A549 (cell line): ENCODE measurements around the gene TEN1. TPM values are rescaled to one million over a fixed set of nuclear protein-coding genes. Genes with fewer than 3 reads are reported as not detected.

Experiments
- ATAC-seq, 2 experiments: fragments of 200-7000 bp in 1 of 2; fragments of >200 bp in 1 of 2; cut with Nextera tagmentation in 1 of 2; cut with Tn5 transposase in 1 of 2; 3 replicates each; pipeline versions ENCODE4 v1.8.0 to v1.9.1; 2018 to 2020; ENCODE audit warnings: mild to moderate bottlenecking in 1 of 2, moderate library complexity in 1 of 2
- CTCF ChIA-PET: fragments of 300-600 bp; sonication (Branson Sonifier 250); formaldehyde crosslinking; extraction: SDS; loops from one replicate; lab custom pipeline; 2021; ENCODE audit warnings: antibody characterized with exemption, inconsistent platforms; lab: Yijun Ruan, JAX
- POLR2A ChIA-PET: fragments of 350-600 bp; formaldehyde crosslinking; extraction: SDS; loops from one replicate; lab custom pipeline; 2021; ENCODE audit warnings: antibody characterized with exemption, inconsistent platforms; lab: Yijun Ruan, JAX
- DNase-seq, 2 experiments: peaks; one replicate each; pipeline versions ENCODE4 v3.0.0 to v3.0.0-alpha.2; 2011 to 2016; ENCODE audit warnings: low read depth in 1 of 2, low spot score in 1 of 2
- FAIRE-seq: peaks from 2 replicates; lab custom pipeline; 2011; peaks lifted over from hg19 to GRCh38; lab: Jason Lieb, UNC
- H3K27ac ChIP-seq, 2 experiments: fragments of >200 bp; sonication (Bioruptor Twin); formaldehyde crosslinking; 3 replicates each; pipeline ENCODE4 v1.5.1; 2016 to 2017
- H3K4me1 ChIP-seq: fragments of >200 bp; sonication (Bioruptor Twin); formaldehyde crosslinking; 3 replicates; pipeline ENCODE4 v1.6.1; 2016
- H3K4me2 ChIP-seq: fragments of >200 bp; sonication (Bioruptor Twin); formaldehyde crosslinking; 3 replicates; pipeline ENCODE4 v1.6.1; 2016
- H3K4me3 ChIP-seq: fragments of >200 bp; sonication (Bioruptor Twin); formaldehyde crosslinking; 3 replicates; pipeline ENCODE4 v1.5.1; 2016
- H3K9me3 ChIP-seq: fragments of >200 bp; sonication (Bioruptor Twin); formaldehyde crosslinking; 3 replicates; pipeline ENCODE4 v1.6.1; 2016
- CEBPB ChIP-seq, 2 experiments: fragments of >200 bp in 1 of 2; sonication (Bioruptor Twin) in 1 of 2; formaldehyde crosslinking in 1 of 2; IDR thresholded peaks; 2 replicates each; pipeline ENCODE4 v1.6.1; 2012 to 2016
- EHF ChIP-seq: fragments of 250-450 bp; sonication (Bioruptor Pico); IDR thresholded peaks from 2 replicates; pipeline ENCODE4 v1.5.0; 2020; ENCODE audit warnings: mild to moderate bottlenecking
- FOSB ChIP-seq: fragments of 250-450 bp; sonication (Bioruptor Pico); IDR thresholded peaks from 2 replicates; pipeline ENCODE4 v1.5.0; 2020; ENCODE audit warnings: mild to moderate bottlenecking, moderate library complexity
- FOSL2 ChIP-seq, 2 experiments: fragments of 450-650 bp in 1 of 2; fragments of >200 bp in 1 of 2; sonication (Bioruptor Twin) in 1 of 2; formaldehyde crosslinking; IDR thresholded peaks; 2 replicates each; pipeline versions ENCODE4 v1.5.0 to v1.6.1; 2016 to 2020; ENCODE audit warnings: mild to moderate bottlenecking in 1 of 2, moderate library complexity in 1 of 2
- FOXS1 ChIP-seq: fragments of 250-450 bp; sonication (Bioruptor Pico); IDR thresholded peaks from 2 replicates; pipeline ENCODE4 v1.5.0; 2020; ENCODE audit warnings: mild to moderate bottlenecking, moderate library complexity
- HOXB13 ChIP-seq: fragments of 250-450 bp; sonication (Bioruptor Pico); IDR thresholded peaks from 2 replicates; pipeline ENCODE4 v1.5.0; 2020; ENCODE audit warnings: low read depth, mild to moderate bottlenecking, moderate library complexity
- HOXB5 ChIP-seq: fragments of 250-450 bp; sonication (Bioruptor Pico); IDR thresholded peaks from 2 replicates; pipeline ENCODE4 v1.5.0; 2020; ENCODE audit warnings: mild to moderate bottlenecking, moderate library complexity
- MYC ChIP-seq: IDR thresholded peaks from 2 replicates; pipeline ENCODE4 v1.6.1; 2012; ENCODE audit warnings: mild to moderate bottlenecking, inconsistent platforms, low read length, improper control_type of control experiment, borderline replicate concordance
- RCOR1 ChIP-seq: fragments of 150-350 bp; IDR thresholded peaks from 2 replicates; pipeline ENCODE4 v1.6.1; 2014; ENCODE audit warnings: antibody characterized with exemption, low read length, low read depth
- RNF2 ChIP-seq: fragments of 200-600 bp; sonication (generic); IDR thresholded peaks from 2 replicates; pipeline ENCODE4 v1.6.1; 2016; ENCODE audit warnings: low read depth, mild to moderate bottlenecking, antibody characterized with exemption, moderate library complexity, borderline replicate concordance
- SREBF2 ChIP-seq: fragments of 450-650 bp; IDR thresholded peaks from 2 replicates; pipeline ENCODE4 v1.6.1; 2014; ENCODE audit warnings: mild to moderate bottlenecking, moderate library complexity
- WGBS: methylation state at CpG from one replicate; pipeline ENCODE4 v1.1.6; 2017; ENCODE audit errors: missing lambda C conversion rate; 5-methylcytosine and 5-hydroxymethylcytosine counted together
- polyA plus RNA-seq, 4 experiments: library from polyadenylated mRNA; depleted of rRNA in 3 of 4; stranded (reverse); fragments of >200 nt; fragmentation: RNase III in 1 of 4; extraction: RNeasy Plus Mini Kit Qiagen cat#74134 plus additional on column Dnase treatment in 1 of 4; gene quantifications; 2 replicates in 3 of 4; 3 replicates in 1 of 4; pipeline ENCODE4 v1.2.3, GENCODE V29; 2011 to 2017
- TF ChIP-seq, protein P1 (sequence below): fragments of 250-450 bp; sonication (Bioruptor Pico); IDR thresholded peaks from 2 replicates; pipeline ENCODE4 v1.5.0; 2020; ENCODE audit warnings: low read depth, mild to moderate bottlenecking, moderate library complexity
- TF ChIP-seq, protein P2 (sequence below): IDR thresholded peaks from 2 replicates; pipeline ENCODE4 v1.6.1; 2012

Gene TEN1
- polyA plus RNA-seq, 2 of the 4 experiments (the other 2 are of a cell fraction), result 11.8 to 15.7 TPM

DNA sequence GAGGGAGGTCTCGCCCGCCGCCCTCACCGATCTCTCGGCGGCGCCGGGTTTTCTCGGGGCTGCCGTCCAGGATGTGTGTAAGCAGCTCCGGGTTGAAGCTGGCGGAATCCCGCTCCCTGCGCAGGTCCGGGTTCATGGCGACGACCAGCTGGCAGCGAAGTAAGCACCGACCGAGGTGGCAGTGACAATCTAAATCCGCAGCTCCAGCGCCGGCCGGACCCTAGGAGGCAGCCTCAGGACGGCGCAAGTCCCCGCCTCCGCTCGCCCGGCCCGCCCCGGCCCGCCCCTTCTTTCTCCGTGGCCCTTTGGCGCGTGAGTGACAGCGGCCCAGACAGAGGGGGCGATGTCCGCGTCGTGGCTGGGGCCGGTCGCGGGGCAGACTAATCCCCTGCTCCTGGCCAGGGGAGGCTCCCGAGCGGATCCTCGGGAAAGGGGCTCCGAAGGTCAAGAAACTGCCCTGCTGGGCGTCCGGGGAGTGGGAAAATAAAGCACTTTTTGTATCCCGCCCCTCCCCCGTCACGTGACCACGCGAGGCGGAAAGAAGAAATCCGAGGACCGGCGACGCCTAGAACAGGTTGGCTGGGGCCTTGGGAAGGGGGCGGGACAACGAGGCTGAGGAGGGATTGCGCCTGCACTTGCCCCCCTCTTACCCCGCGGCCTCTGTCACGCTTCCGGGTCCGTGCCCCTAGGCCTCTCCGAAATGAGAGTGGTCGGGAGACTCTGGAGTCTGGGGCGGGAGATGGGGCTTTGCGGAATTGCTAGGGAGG lies at the start of gene TEN1, which contains the start of gene ACOX1 (continued):
- TF ChIP-seq, protein P1, sequence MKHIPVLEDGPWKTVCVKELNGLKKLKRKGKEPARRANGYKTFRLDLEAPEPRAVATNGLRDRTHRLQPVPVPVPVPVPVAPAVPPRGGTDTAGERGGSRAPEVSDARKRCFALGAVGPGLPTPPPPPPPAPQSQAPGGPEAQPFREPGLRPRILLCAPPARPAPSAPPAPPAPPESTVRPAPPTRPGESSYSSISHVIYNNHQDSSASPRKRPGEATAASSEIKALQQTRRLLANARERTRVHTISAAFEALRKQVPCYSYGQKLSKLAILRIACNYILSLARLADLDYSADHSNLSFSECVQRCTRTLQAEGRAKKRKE, result no peak
- no peak for TF ChIP-seq FOSL2 (IDR thresholded peaks at IDR 0.05)
- TF ChIP-seq FOSL2 (CRISPR knock-in tag; IDR thresholded peaks at IDR 0.05), result no peak

DNA sequence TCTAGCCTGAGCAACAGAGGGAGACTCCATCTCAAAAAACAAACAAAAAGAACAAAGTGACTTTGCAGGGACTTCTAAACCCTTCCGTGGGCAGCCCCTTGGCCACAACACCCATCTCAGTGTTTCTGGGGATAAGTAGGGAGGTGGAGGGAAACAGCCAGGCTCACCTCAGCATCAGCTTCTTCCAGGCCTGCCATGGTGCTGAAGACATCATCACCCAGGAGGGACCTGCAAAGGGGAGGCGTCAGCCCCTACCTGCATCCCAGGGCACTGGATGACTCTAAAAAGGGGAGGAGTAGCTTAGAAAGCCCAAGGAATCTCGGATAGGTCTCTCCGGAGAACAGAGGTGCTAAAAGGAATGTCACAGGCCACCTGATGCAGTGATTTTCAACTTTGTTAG lies 48.0 kb upstream of the TEN1 start:
- ChIA-PET CTCF (interaction anchor here (1.0 to 6.3 kb wide), 3 partner anchors 20 to 31 kb away, joined by 3 to 37 read pairs (median 15); partner anchors contain the start of gene MRPL38), POLR2A (no interaction called here)
- Histone ChIP-seq H3K4me1 (no peaks in the 10 kb centered on the region), H3K4me2 (no peak overlapping the region), H3K27ac (no peak overlapping the region), H3K4me3 (no peak overlapping the region), H3K9me3 (no peaks in the 10 kb centered on the region)
- ATAC-seq, result no peak
- 87% methylated on average over 4 of the region's 4 CpGs for WGBS
- FAIRE-seq, result no peak
- DNase-seq, result no peak
- TF ChIP-seq EHF (CRISPR knock-in tag) (no peak), HOXB13 (CRISPR knock-in tag) (no peak)
- TF ChIP-seq, all 56 proteins: peak for 0

DNA sequence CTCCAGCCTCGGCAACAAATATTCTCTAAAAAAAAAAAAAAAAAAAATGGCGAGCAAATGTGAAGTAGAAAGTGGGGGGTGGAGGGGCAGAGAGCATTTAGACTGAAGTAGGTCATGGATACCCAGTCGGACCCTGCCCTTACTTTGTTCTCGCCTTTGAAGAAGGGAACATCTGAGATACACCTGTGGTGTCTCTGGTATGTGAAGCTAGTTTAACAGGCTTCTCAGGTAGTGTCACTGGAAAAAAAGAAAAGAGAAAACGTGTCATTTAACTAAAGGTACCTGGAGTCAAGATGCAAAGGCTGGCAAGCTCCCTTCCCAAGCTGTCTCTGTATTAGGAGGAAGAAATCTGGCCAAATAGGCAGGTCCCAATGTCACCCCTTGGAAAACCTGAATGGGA lies 46.2 kb upstream of the TEN1 start:
- no peak for TF ChIP-seq FOSB (CRISPR knock-in tag)
- TF ChIP-seq SREBF2, result no peak
- no peak for TF ChIP-seq RNF2
- no peak for TF ChIP-seq CEBPB (IDR thresholded peaks at IDR 0.05)
- no peak for TF ChIP-seq HOXB13 (CRISPR knock-in tag)
- no peak for TF ChIP-seq RCOR1
- TF ChIP-seq, protein P2, sequence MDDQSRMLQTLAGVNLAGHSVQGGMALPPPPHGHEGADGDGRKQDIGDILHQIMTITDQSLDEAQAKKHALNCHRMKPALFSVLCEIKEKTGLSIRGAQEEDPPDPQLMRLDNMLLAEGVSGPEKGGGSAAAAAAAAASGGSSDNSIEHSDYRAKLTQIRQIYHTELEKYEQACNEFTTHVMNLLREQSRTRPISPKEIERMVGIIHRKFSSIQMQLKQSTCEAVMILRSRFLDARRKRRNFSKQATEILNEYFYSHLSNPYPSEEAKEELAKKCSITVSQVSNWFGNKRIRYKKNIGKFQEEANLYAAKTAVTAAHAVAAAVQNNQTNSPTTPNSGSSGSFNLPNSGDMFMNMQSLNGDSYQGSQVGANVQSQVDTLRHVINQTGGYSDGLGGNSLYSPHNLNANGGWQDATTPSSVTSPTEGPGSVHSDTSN, result no peak

DNA sequence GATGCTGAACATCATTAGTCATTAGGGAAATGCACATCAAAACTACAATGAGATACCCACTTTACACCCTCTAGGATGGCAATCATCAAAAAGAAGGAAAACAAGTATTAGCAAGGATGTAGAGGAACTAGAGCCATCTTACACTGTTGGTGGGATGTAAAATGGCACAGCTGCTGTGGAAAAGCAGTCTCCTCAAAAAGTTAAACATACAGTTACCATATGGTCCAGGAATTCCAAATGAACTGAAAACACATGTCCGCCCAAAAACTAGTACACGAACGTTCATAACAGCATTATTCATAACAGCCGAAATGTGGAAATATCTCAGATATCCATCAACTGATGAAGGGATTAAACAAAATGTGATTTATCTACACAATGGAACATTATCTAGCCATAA lies 45.2 kb upstream of the TEN1 start:
- ChIA-PET CTCF (interaction anchor here (0.6 to 3.6 kb wide), 5 partner anchors 13 to 80 kb away, joined by 3 to 13 read pairs (median 5); partner anchors contain the start of gene MRPL38), POLR2A (no interaction called here)
- FAIRE-seq, result no peak
- Histone ChIP-seq H3K4me1 (no peaks in the 10 kb centered on the region), H3K4me2 (no peak overlapping the region), H3K27ac (no peak overlapping the region), H3K4me3 (no peak overlapping the region), H3K9me3 (no peaks in the 10 kb centered on the region)
- no peak for ATAC-seq
- WGBS, result 87% methylated on average over 4 of the region's 4 CpGs
- DNase-seq, result no peak
- TF ChIP-seq FOXS1 (CRISPR knock-in tag), result no peak
- TF ChIP-seq, protein P2, result no peak
- no peak for TF ChIP-seq HOXB5 (CRISPR knock-in tag)
- no peak for TF ChIP-seq MYC

More for the DNA sequence above, 46.2 kb upstream of the TEN1 start:
- Histone ChIP-seq H3K9me3 (no peaks in the 10 kb centered on the region), H3K4me3 (no peak overlapping the region), H3K27ac (no peak overlapping the region), H3K4me2 (no peak overlapping the region), H3K4me1 (no peaks in the 10 kb centered on the region)
- FAIRE-seq (no peak), ATAC-seq (no peak), DNase-seq (no peak)
- POLR2A ChIA-PET, result no interaction called here
- WGBS, result 93% methylated on average over 5 of the region's 5 CpGs
- CTCF ChIA-PET, result interaction anchor here (0.5 to 3.6 kb wide), 7 partner anchors 8 to 237 kb away, joined by 3 to 13 read pairs (median 4); partner anchors contain the start of genes CDK3, FBF1 and MRPL38
